ENCODE measurements around the gene TAGLN. TPM values are rescaled to one million over a fixed set of nuclear protein-coding genes. Genes with fewer than 3 reads are reported as not detected.
A peak's percentile ranks its signal among the peaks of the same experiment; 100 is the strongest.

TAGLN gene
- total RNA-seq, 4 donors from 2014 or later, result 899 to 4,235 (median 1,393) TPM

DNA sequence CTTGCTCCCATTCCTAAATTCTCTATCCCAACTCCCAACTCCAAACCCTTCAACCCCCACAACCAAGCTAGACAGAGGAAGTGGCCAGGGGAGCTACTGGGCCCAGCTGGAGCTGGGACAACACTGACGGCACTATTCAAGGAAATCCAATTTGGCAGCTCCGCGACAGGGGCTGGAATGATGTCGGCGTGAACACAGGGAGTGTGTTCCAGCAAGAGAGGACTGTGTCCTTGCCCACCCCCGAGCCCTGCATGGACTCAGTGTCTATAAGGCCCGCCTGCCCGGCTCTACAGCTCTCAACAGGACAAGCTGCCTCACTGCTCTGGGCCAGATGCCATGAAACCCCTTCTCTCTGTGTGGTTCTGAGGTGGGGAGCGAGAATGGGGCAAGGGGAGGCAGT lies 21.4 kb downstream of the TAGLN start:
- Histone ChIP-seq H3K9me3 (no peaks in the 10 kb centered on the region), H3K4me1 (peaks cover 48 to 88% (median 71%) of the 10 kb centered on the region in 4 donors), H3K4me3 (no peak overlapping the region), H3K27ac (peak overlapping the region; percentile 83 to 91 (median 86)), H3K36me3 (peaks cover 0 to 43% (median 9%) of the 10 kb centered on the region in 4 donors), H3K27me3 (no peaks in the 10 kb centered on the region)
- TF ChIP-seq POLR2A (IDR thresholded peaks at IDR 0.05), result no peak
- TF ChIP-seq, protein P1, sequence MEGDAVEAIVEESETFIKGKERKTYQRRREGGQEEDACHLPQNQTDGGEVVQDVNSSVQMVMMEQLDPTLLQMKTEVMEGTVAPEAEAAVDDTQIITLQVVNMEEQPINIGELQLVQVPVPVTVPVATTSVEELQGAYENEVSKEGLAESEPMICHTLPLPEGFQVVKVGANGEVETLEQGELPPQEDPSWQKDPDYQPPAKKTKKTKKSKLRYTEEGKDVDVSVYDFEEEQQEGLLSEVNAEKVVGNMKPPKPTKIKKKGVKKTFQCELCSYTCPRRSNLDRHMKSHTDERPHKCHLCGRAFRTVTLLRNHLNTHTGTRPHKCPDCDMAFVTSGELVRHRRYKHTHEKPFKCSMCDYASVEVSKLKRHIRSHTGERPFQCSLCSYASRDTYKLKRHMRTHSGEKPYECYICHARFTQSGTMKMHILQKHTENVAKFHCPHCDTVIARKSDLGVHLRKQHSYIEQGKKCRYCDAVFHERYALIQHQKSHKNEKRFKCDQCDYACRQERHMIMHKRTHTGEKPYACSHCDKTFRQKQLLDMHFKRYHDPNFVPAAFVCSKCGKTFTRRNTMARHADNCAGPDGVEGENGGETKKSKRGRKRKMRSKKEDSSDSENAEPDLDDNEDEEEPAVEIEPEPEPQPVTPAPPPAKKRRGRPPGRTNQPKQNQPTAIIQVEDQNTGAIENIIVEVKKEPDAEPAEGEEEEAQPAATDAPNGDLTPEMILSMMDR (IDR thresholded peaks at IDR 0.05), result no peak
- TF ChIP-seq EP300 (IDR thresholded peaks at IDR 0.05; ENCODE audit: low read depth), result no peak
- peak; percentile 19 to 62 (median 37) for TF ChIP-seq POLR2AphosphoS5 (IDR thresholded peaks at IDR 0.05)
- WGBS, 2 donors (ENCODE audit: low coverage in 1 of 2), result 79% methylated on average over 9 of the region's 9 CpGs; no CpG with 5 or more reads in 1 of the 2 donors
- intact Hi-C loops (cut with DNase I; ENCODE audit: low total_unique reads) (loop anchor here (10.0 kb wide), 1 partner anchor 336 kb away; no protein-coding TSS in a partner anchor), in situ Hi-C loops (cut with MboI; ENCODE audit: low pct_ligation_motif_present in 1 of 4, low pct_unique_long_range_greater_than_20kb in 1 of 4, low sequenced_read_pairs in 3 of 4) (no loop called here)
- DNase-seq, result no peak

DNA sequence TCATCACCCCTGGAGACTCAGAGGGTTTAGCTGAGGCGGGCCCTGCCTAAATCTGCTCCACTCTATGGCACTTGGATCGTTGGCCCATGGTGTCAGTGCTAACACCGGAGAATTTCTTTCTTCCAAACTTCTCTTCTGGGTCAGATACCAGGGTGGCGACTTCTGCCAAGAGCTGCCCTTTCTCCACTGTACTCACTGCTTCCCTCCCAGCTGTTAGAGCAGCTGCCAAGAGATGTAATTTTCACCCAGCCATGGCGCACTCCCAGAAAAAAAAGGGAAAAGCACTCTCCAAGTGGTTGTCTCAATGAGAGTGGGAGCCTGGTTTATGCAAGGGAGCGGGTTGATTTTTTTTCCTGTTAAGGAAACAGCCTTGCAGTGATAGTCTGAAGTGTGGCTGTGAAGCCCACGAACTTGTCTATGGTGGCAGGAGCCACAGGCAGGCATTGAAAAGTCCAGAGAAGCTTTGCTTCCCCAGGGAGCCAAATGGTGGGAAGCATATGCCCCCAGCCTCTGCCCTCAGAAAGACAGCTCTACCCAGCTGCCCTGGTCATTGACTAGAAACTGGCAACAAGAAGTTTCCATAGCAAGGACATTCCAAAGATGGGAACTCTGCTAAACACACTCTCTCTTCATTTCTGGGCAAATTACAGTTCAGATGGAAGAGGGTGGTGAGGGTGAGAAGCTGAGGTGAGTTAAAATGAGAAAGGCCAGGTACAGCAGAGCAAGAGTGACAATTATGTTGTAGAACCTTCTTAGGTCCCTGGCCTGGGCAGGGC lies 22.0 kb downstream of the TAGLN start:
- intact Hi-C loops (cut with DNase I; ENCODE audit: low total_unique reads), result loop anchor here (10.0 kb wide), 1 partner anchor 336 kb away; no protein-coding TSS in a partner anchor
- peaks cover 51 to 94% (median 74%) of the 10 kb centered on the region in 4 donors for H3K4me1 ChIP-seq
- no peaks in the 10 kb centered on the region for H3K9me3 ChIP-seq
- peak; percentile 21 for DNase-seq
- in situ Hi-C loops (cut with MboI; ENCODE audit: low pct_ligation_motif_present in 1 of 4, low pct_unique_long_range_greater_than_20kb in 1 of 4, low sequenced_read_pairs in 3 of 4), result no loop called here
- peaks cover 0 to 37% (median 9%) of the 10 kb centered on the region in 4 donors for H3K36me3 ChIP-seq
- no peak overlapping the region for H3K4me3 ChIP-seq
- 82 to 87% methylated on average over 4 to 7 of the region's 7 CpGs for WGBS, 2 donors (ENCODE audit: low coverage in 1 of 2)
- H3K27me3 ChIP-seq, result no peaks in the 10 kb centered on the region
- H3K27ac ChIP-seq, result peak overlapping the region; percentile 83 to 91 (median 86)
- TF ChIP-seq, protein P1 (IDR thresholded peaks at IDR 0.05), result no peak
- peak; percentile 19 for TF ChIP-seq POLR2A (IDR thresholded peaks at IDR 0.05)
- TF ChIP-seq POLR2AphosphoS5 (IDR thresholded peaks at IDR 0.05), result peak; percentile 41 to 71 (median 66)
- peak; percentile 45 for TF ChIP-seq EP300 (IDR thresholded peaks at IDR 0.05; ENCODE audit: low read depth)

DNA sequence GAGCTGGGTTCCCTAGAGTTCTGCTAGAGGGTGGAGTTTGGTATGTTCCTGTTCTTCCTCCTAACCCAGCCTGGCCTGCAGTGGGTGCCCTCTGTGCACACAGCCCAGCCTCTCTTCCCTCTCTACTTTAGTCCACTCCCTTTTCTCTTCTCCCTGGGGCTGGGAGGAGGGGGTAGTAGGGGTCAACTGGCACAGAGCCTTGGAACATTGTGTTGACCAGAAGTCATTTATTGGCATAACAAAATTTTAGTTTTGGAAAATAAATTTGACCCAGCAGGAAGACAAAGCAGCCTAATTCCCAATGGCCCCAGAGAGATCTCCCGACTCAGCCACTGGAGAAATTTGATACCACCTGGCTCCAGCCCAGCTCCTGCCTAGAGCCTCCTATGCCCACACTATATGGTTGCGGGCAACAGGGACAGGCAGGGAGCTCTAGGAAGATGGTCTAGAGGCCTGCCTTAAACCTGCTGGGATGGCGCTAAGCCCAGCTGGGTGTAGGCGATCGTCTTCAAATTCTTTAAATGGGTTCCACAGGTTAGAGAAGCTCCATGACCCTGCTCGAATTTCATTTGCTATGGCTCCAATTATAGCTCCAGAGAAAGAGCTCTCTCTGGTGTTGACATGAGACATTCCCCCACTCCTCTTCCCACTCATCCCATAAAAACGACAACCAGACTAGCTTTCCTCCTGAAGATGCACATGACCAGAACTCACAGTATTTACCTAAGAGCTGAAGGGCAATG lies 22.8 kb downstream of the TAGLN start:
- in situ Hi-C loops (cut with MboI; ENCODE audit: low pct_ligation_motif_present in 1 of 4, low pct_unique_long_range_greater_than_20kb in 1 of 4, low sequenced_read_pairs in 3 of 4) (no loop called here), intact Hi-C loops (cut with DNase I; ENCODE audit: low total_unique reads) (loop anchor here (10.0 kb wide), 1 partner anchor 337 kb away; no protein-coding TSS in a partner anchor)
- Histone ChIP-seq H3K36me3 (peaks cover 0 to 30% (median 7%) of the 10 kb centered on the region in 4 donors), H3K9me3 (no peaks in the 10 kb centered on the region), H3K4me1 (peaks cover 51 to 90% (median 72%) of the 10 kb centered on the region in 4 donors), H3K27me3 (no peaks in the 10 kb centered on the region), H3K27ac (peak overlapping the region; percentile 83 to 91 (median 86)), H3K4me3 (no peak overlapping the region)
- WGBS, 2 donors (ENCODE audit: low coverage in 1 of 2), result 66 to 78% methylated on average over 5 to 7 of the region's 7 CpGs
- TF ChIP-seq EP300 (IDR thresholded peaks at IDR 0.05; ENCODE audit: low read depth) (peak; percentile 84), POLR2AphosphoS5 (IDR thresholded peaks at IDR 0.05) (peak; percentile 59 to 83 (median 74)), POLR2A (IDR thresholded peaks at IDR 0.05) (peak; percentile 7)
- TF ChIP-seq, protein P1 (IDR thresholded peaks at IDR 0.05), result no peak
- peak; percentile 67 for DNase-seq
